NB4 (cell line): ENCODE measurements around the gene ALG3.

Experiments used
- MYC ChIP-seq: IDR thresholded peaks from 2 replicates; pipeline ENCODE4 v1.6.1; 2011; ENCODE audit warnings: low read depth, low read length
- TF ChIP-seq, protein P1 (sequence below): IDR thresholded peaks from one replicate; pipeline ENCODE4 v1.5.1; 2012; ENCODE audit warnings: low read depth, low read length

DNA sequence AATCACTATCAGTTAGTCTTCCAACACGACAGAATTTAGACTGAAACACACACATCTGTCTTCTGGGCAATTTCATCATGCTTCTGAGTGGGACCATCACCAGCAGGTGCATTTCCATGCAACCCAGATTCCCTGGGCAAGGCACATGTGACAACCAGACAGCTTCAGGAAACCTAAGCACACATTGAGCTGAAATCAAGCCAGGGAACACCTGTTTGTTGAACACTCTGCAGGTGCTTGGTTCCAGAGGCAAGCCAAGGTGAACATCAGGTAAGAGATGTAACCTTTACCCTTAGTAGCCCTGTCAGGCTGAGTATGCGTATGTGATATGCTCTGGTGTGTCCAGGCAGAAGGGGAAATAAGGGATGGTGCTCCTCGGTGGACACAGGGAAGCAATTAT, 47.0 kb upstream of the ALG3 start:
- TF ChIP-seq MYC: no peak
- TF ChIP-seq, protein P1, sequence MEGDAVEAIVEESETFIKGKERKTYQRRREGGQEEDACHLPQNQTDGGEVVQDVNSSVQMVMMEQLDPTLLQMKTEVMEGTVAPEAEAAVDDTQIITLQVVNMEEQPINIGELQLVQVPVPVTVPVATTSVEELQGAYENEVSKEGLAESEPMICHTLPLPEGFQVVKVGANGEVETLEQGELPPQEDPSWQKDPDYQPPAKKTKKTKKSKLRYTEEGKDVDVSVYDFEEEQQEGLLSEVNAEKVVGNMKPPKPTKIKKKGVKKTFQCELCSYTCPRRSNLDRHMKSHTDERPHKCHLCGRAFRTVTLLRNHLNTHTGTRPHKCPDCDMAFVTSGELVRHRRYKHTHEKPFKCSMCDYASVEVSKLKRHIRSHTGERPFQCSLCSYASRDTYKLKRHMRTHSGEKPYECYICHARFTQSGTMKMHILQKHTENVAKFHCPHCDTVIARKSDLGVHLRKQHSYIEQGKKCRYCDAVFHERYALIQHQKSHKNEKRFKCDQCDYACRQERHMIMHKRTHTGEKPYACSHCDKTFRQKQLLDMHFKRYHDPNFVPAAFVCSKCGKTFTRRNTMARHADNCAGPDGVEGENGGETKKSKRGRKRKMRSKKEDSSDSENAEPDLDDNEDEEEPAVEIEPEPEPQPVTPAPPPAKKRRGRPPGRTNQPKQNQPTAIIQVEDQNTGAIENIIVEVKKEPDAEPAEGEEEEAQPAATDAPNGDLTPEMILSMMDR: no peak
